NOMO-1 treated with dmso at 0.1 percent for 144 hours (cell line): ENCODE data around the gene ATXN10.
A peak's percentile ranks its signal among the peaks of the same experiment; 100 is the strongest.

Source experiments
- DNase-seq: peaks from one replicate; lab custom pipeline; 2025; ENCODE audit not compliant: unreplicated experiment; lab: John Stamatoyannopoulos, UW

The ATXN10 gene

GRCh38 chr22:45671783-45672563, at the start of gene ATXN10:
ATXN10 (plus strand) TSS chr22:45671834; CDS start chr22:45672064, 230 bp downstream.
- peak; percentile 54 for DNase-seq

- DNase-seq: no peak
These were observed 49.6 kb upstream of the ATXN10 start for GRCh38 chr22:45621836-45622600.

- DNase-seq: peak; percentile 29
These were observed 48.0 kb upstream of the ATXN10 start for GRCh38 chr22:45623464-45624145.

- DNase-seq: no peak
These were observed 45.4 kb upstream of the ATXN10 start for GRCh38 chr22:45626198-45626651.

- DNase-seq: no peak
These were observed 44.0 kb upstream of the ATXN10 start for GRCh38 chr22:45627489-45628233.

GRCh38 chr22:45628515-45628914, 43.1 kb upstream of the ATXN10 start:
- DNase-seq: no peak

- no peak for DNase-seq
These were observed 42.1 kb upstream of the ATXN10 start for GRCh38 chr22:45629469-45630089.

GRCh38 chr22:45630436-45630835, 41.2 kb upstream of the ATXN10 start:
- DNase-seq: no peak

GRCh38 chr22:45631140-45631840, 40.3 kb upstream of the ATXN10 start:
- no peak for DNase-seq

GRCh38 chr22:45631841-45632238, 39.8 kb upstream of the ATXN10 start:
- no peak for DNase-seq

- DNase-seq: no peak
These were observed 38.7 kb upstream of the ATXN10 start for GRCh38 chr22:45632791-45633515.

- DNase-seq: no peak
These were observed 35.0 kb upstream of the ATXN10 start for GRCh38 chr22:45636683-45637082.

- no peak for DNase-seq
These were observed 33.4 kb upstream of the ATXN10 start for GRCh38 chr22:45638197-45638596.

GRCh38 chr22:45638834-45639746, 32.5 kb upstream of the ATXN10 start:
- DNase-seq: peak; percentile 75

- no peak for DNase-seq
These were observed 31.9 kb upstream of the ATXN10 start for GRCh38 chr22:45639747-45640102.

GRCh38 chr22:45640291-45640940, 31.2 kb upstream of the ATXN10 start:
- DNase-seq: no peak

GRCh38 chr22:45640941-45641621, 30.6 kb upstream of the ATXN10 start:
- no peak for DNase-seq
